ENCODE data around the gene ID2. TPM values are rescaled to one million over a fixed set of nuclear protein-coding genes. Genes with fewer than 3 reads are reported as not detected.

Gene ID2
- total RNA-seq, 1 donor from 2014 or later = 310 TPM

DNA sequence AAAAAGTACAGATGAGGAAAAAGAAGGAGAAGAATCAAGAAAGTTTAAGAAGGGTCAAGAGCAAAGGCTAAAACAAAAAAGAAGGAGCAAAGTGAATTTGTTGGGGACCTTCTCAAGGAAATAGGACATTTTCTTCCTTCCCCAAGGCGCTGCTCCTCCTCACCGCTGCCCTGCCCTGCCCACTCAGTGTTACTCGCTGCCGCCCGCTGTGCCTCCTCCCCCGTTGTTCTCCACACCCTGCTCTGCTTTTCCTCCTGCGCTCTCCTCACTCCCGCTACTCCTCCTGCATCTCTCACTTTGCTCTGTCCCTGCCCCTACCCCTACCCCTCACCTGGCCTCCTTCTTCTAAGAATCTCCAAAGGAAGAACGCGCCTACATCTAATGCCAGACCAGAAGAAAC lies 50.7 kb downstream of the ID2 start:
- no peaks in the 10 kb centered on the region for H3K4me1 Mint-ChIP-seq (ENCODE audit: unreplicated experiment)
- TF ChIP-seq, protein P1, sequence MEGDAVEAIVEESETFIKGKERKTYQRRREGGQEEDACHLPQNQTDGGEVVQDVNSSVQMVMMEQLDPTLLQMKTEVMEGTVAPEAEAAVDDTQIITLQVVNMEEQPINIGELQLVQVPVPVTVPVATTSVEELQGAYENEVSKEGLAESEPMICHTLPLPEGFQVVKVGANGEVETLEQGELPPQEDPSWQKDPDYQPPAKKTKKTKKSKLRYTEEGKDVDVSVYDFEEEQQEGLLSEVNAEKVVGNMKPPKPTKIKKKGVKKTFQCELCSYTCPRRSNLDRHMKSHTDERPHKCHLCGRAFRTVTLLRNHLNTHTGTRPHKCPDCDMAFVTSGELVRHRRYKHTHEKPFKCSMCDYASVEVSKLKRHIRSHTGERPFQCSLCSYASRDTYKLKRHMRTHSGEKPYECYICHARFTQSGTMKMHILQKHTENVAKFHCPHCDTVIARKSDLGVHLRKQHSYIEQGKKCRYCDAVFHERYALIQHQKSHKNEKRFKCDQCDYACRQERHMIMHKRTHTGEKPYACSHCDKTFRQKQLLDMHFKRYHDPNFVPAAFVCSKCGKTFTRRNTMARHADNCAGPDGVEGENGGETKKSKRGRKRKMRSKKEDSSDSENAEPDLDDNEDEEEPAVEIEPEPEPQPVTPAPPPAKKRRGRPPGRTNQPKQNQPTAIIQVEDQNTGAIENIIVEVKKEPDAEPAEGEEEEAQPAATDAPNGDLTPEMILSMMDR (conservative IDR thresholded peaks at IDR 0.05) = no peak
- no peak for DNase-seq (ENCODE audit: extremely low spot score, unreplicated experiment)
- no peaks in the 10 kb centered on the region for H3K27me3 Mint-ChIP-seq
- no peak overlapping the region for H3K27ac Mint-ChIP-seq
- no peak overlapping the region for H3K4me3 Mint-ChIP-seq
- H3K9me3 Mint-ChIP-seq = no peaks in the 10 kb centered on the region
- peaks cover 56% of the 10 kb centered on the region for H3K36me3 Mint-ChIP-seq

Other genes with a start within 250 kb of the ID2 start
- gene KIDINS220, start 155.6 kb downstream of the ID2 start, total RNA-seq (ENCODE audit: low replicate concordance) = 63.2 and 73.1 TPM in 2 replicates

Data from type B pancreatic cell (in vitro differentiated cells).